ENCODE measurements around the gene CST3.

DNA sequence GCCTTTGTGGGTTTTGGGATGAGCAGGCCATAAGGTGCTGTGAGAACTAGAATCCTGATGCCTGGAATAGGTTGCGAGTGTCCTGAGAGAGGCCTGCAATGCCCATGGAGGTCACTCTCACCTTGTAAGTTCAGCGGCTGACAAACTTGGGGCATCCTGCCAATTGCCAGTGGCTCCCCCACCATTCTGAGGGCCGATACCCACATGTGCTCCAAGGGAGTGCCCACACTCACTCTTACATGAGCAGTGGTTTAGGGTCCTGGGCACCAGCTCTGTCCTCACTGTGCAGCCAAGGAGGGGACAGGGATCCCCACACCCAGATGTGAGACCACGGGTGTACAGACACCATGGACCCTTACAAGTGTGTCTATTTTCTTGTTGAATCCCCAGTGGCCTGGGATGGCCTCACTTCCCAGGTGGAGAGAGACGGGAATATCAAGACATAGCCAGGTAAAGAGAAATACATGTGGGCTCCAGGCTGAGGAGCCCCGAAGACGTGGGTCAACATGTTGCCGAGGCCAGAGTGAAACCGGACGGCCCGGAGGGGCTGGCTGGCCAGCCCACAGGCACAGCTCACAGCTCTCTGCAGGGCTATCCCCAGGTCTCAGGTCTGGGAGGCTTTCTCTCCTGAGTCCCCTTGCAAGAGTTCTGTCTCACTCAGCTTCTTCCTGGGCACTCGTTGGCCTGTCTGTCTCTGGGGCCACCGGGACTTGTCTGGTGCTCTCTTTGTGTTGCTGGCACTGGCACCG, 30.1 kb downstream of the CST3 start:
- TF ChIP-seq, protein P1, sequence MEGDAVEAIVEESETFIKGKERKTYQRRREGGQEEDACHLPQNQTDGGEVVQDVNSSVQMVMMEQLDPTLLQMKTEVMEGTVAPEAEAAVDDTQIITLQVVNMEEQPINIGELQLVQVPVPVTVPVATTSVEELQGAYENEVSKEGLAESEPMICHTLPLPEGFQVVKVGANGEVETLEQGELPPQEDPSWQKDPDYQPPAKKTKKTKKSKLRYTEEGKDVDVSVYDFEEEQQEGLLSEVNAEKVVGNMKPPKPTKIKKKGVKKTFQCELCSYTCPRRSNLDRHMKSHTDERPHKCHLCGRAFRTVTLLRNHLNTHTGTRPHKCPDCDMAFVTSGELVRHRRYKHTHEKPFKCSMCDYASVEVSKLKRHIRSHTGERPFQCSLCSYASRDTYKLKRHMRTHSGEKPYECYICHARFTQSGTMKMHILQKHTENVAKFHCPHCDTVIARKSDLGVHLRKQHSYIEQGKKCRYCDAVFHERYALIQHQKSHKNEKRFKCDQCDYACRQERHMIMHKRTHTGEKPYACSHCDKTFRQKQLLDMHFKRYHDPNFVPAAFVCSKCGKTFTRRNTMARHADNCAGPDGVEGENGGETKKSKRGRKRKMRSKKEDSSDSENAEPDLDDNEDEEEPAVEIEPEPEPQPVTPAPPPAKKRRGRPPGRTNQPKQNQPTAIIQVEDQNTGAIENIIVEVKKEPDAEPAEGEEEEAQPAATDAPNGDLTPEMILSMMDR (IDR thresholded peaks at IDR 0.05) = no peak
- TF ChIP-seq POLR2AphosphoS5 (IDR thresholded peaks at IDR 0.05; ENCODE audit: insufficient read depth in 1 of 2, low read depth in 1 of 2) = no peak

All from vagina (tissue), 2 donors.